ENCODE results near the gene CD8B2. TPM values are rescaled to one million over a fixed set of nuclear protein-coding genes. Genes with fewer than 3 reads are reported as not detected.

The CD8B2 gene
- total and polyA plus RNA-seq, 2 of the 13 experiments (the other 11 are each of a cell fraction or from before 2014, with no cell fraction given) = not detected

DNA sequence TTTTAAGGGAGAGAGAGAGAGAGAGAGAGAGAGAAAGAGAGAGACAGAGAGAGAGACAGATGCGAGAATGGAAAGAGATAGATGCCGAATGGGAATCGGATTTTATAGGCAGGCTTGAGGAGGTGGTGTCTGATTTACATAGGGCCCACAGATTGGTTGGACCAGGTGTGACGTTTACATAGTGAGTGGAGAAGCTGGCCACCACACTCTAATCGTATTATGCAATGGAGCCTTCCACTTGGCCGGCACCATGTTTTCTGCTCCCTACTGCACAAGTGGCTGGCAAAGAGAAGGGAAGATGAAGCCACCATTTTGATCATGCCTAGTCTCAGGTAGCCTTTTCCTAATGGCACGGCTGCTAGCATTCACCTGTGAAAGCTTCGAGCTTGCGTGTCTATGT lies 33.9 kb downstream of the CD8B2 start:
- POLR2A ChIA-PET = no interaction called here
- in situ Hi-C loops (cut with HindIII; ENCODE audit: extremely low pct_ligation_motif_present, low pct_unique_long_range_greater_than_20kb) (no loop called here), intact Hi-C loops (cut with micrococcal nuclease; ENCODE audit: unreplicated experiment) (no loop called here)
- no peaks in the 10 kb centered on the region for H3K4me1 ChIP-seq (ENCODE audit: insufficient read depth, low read length)
- H3K79me2 ChIP-seq (ENCODE audit: insufficient read depth, low read length) = no peaks in the 10 kb centered on the region
- H3K9ac ChIP-seq (ENCODE audit: insufficient read depth, low read depth, low read length) = no peak overlapping the region
- no peak overlapping the region for H2AFZ ChIP-seq (ENCODE audit: low read length)
- WGBS (ENCODE audit: low lambda C conversion rate) = 64% methylated on average over 9 of the region's 9 CpGs
- no peak for DNase-seq (ENCODE audit: low spot score)
- H3K27me3 ChIP-seq (ENCODE audit: control insufficient read depth in 1 of 2, insufficient read depth in 2 of 2, low read length in 2 of 2) = no peaks in the 10 kb centered on the region; a peak in 1 of 5 replicates
- BruUV-seq (replicated peaks) = no TSS peak
- H3K4me2 ChIP-seq (ENCODE audit: low read depth, low read length) = no peak overlapping the region
- CTCF ChIA-PET (ENCODE audit: low intra/inter-chr PET ratio, low total read pairs) = no interaction called here
- H3K27ac ChIP-seq (ENCODE audit: extremely low read length, insufficient read depth, low read length) = no peak overlapping the region
- H3K4me3 ChIP-seq (replicated peaks in 1 of 3; ENCODE audit: insufficient read depth in 1 of 3, low read depth in 2 of 3, low read length in 3 of 3) = no peak overlapping the region
- H4K20me1 ChIP-seq (ENCODE audit: insufficient read depth, low read length) = no peaks in the 10 kb centered on the region
- no peak for FAIRE-seq
- no peak for ATAC-seq
- no peaks in the 10 kb centered on the region for H3K36me3 ChIP-seq (replicated peaks in 1 of 2; ENCODE audit: control insufficient read depth in 1 of 2, insufficient read depth in 2 of 2, low read length in 2 of 2)
- H3K9me3 ChIP-seq (ENCODE audit: low read length) = peaks cover 16% of the 10 kb centered on the region
- no peak for TF ChIP-seq HNRNPLL (IDR thresholded peaks at IDR 0.05; ENCODE audit: low read depth, low read length, poor library complexity, severe bottlenecking)
- TF ChIP-seq, protein P1, sequence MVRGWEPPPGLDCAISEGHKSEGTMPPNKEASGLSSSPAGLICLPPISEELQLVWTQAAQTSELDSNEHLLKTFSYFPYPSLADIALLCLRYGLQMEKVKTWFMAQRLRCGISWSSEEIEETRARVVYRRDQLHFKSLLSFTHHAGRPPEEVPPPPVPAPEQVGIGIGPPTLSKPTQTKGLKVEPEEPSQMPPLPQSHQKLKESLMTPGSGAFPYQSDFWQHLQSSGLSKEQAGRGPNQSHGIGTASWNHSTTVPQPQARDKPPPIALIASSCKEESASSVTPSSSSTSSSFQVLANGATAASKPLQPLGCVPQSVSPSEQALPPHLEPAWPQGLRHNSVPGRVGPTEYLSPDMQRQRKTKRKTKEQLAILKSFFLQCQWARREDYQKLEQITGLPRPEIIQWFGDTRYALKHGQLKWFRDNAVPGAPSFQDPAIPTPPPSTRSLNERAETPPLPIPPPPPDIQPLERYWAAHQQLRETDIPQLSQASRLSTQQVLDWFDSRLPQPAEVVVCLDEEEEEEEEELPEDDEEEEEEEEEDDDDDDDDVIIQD (CRISPR knock-in tag; IDR thresholded peaks at IDR 0.05; ENCODE audit: low read depth) = no peak

DNA sequence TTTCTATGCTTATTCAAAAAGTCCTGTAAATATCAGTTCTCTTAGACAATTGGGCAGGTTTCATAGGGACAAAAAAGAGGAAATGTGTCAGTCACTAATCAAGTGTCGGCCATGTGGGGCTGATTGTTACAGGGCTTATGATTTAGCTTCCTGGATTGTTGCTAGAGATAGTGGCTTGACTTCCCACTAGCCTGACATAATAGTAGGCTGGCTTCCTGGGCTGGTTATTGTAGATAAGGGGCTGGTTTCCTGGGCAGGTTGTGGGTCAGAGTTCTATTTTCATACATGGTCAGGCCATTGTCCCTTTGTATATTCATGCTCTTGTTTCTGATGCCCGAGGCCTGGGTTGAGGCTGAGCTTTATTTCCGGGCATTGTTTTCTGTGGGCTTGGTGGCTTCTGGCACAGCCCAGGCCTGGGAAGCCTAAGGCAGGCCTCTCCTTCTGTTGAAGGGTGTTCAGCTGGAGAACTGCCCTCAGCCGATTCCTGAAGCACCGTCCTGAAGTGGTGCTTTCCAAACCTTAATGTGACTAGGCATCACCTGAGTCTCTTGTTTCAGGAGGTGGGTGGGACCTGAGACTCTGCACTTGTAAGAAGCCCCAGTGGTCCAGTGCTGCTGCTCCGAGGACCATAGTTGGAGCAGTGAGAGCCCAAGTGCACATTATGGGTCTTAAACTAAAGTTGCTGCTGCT lies 37.0 kb downstream of the CD8B2 start:
- H3K27me3 ChIP-seq (ENCODE audit: control insufficient read depth in 1 of 2, insufficient read depth in 2 of 2, low read length in 2 of 2) = peaks cover 0 to under 1% of the 10 kb centered on the region in 2 experiments; a peak in 2 of 5 replicates
- no peak for FAIRE-seq
- H4K20me1 ChIP-seq (ENCODE audit: insufficient read depth, low read length) = no peaks in the 10 kb centered on the region
- WGBS (ENCODE audit: low lambda C conversion rate) = 9% methylated on average over 5 of the region's 6 CpGs
- BruUV-seq (replicated peaks) = no TSS peak
- intact Hi-C loops (cut with micrococcal nuclease; ENCODE audit: unreplicated experiment) = no loop called here
- TF ChIP-seq FOXM1 (CRISPR knock-in tag; IDR thresholded peaks at IDR 0.05) = no peak
- peak; percentile 97; the same call in 1 of the 2 replicates for TF ChIP-seq ZNF792 (CRISPR knock-in tag; IDR thresholded peaks at IDR 0.05)
- no peak for TF ChIP-seq SIN3B (IDR thresholded peaks at IDR 0.05; ENCODE audit: low read length)
- no peak overlapping the region for H3K4me3 ChIP-seq (replicated peaks in 1 of 3; ENCODE audit: insufficient read depth in 1 of 3, low read depth in 2 of 3, low read length in 3 of 3)
- H3K9me3 ChIP-seq (ENCODE audit: low read length) = peaks cover 16% of the 10 kb centered on the region
- ATAC-seq = no peak
- ChIA-PET POLR2A (no interaction called here), CTCF (ENCODE audit: low intra/inter-chr PET ratio, low total read pairs) (no interaction called here)
- H3K27ac ChIP-seq (ENCODE audit: extremely low read length, insufficient read depth, low read length) = no peak overlapping the region
- H3K4me1 ChIP-seq (ENCODE audit: insufficient read depth, low read length) = no peaks in the 10 kb centered on the region
- no peak overlapping the region for H3K4me2 ChIP-seq (ENCODE audit: low read depth, low read length)
- H3K9ac ChIP-seq (ENCODE audit: insufficient read depth, low read depth, low read length) = no peak overlapping the region
- DNase-seq (ENCODE audit: low spot score) = no peak
- H3K36me3 ChIP-seq (replicated peaks in 1 of 2; ENCODE audit: control insufficient read depth in 1 of 2, insufficient read depth in 2 of 2, low read length in 2 of 2) = no peaks in the 10 kb centered on the region
- H3K79me2 ChIP-seq (ENCODE audit: insufficient read depth, low read length) = no peaks in the 10 kb centered on the region
- in situ Hi-C loops (cut with HindIII; ENCODE audit: extremely low pct_ligation_motif_present, low pct_unique_long_range_greater_than_20kb) = no loop called here
- H2AFZ ChIP-seq (ENCODE audit: low read length) = no peak overlapping the region
